NCI-H69 (cell line): Measurements from ENCODE around the gene ZNF362.
"Not testable (repeated sequence)": the region's sequence is repeated elsewhere in the genome, so short reads cannot be mapped to it uniquely, and the experiment has no call there.

Experiments used
- DNase-seq: peaks from one replicate; lab custom pipeline; 2025; lab: John Stamatoyannopoulos, UW

Gene ZNF362

DNA sequence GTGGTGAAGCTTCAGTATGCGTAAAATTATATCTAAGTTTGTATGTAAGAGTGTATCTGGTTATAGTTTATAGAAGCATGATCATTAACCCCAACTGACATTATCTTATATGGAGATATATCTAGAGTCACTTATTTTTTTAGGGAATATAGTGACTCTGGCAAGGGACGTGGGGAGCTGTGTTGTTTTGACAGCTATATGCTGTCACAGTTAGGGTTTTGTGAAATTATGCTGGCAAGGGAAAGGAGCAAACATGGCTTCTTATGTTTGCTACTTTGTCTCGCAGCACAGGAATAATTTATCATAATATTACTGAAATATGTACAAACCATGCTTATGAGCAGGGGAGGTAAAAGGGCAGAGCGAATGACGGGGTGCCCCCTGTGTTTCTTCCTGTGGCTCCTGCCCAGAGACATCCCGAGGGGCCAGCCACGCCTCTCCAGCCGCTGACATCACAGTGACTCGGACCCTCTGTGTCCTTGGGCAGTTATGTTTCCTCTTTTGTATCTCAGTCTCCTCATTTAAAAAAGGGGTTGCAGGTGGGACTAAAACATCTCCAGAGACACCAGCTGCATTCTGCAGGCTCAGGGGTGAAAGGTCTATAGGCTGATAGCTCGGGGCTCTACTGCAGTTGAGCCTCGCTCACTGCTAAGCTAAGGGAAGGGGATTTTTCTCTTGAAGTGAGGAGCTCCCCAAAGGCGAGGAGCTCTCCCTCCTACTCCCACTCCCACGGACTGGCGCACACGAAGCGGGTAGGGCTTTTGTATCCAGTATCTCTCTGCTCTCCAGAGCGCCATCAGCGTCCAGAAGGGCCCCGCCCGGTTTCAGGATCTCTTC lies 49.7 kb downstream of the ZNF362 start:
- DNase-seq: no peak

DNA sequence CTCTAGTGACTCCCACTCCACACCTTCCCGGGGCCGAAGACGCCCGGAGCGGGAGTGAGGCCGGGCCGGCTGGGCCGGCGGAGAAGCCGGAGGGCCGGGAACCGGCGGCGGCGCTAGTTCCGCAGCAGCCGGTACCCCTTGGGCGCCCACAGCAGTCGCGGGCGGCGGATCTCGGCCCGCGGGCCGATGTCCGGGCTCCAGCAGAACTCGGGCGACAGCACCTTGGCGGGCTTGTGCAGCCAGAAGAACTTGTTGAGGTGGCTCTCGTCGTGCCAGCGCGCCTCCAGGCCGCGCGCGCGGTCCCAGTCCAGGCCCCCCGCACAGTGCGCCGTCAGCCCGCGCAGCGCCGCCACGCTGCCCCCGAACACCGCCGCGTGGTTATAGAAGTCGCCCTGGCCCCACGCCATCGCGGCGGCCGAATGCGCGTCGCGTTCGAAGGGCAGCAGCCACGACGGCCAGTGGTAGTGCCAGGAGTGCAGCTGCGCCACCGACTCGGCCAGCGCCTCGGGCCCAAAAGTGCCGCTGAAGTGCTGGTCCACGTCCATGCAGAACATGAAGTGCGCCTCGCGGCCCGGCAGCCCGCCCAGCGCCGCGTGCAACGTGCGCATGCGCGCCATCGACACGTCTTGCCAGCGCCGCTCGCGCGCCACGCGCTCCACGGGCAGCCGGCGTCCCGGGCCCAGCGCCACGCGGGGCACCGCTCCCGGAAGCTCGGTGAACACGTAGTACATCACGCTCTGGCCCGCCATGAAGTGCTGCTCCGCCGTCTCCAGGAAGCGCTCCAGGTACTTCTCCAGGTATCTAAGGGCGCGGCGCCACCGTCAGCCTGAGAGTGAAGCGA lies 50.6 kb downstream of the ZNF362 start:
- DNase-seq: no peak

DNA sequence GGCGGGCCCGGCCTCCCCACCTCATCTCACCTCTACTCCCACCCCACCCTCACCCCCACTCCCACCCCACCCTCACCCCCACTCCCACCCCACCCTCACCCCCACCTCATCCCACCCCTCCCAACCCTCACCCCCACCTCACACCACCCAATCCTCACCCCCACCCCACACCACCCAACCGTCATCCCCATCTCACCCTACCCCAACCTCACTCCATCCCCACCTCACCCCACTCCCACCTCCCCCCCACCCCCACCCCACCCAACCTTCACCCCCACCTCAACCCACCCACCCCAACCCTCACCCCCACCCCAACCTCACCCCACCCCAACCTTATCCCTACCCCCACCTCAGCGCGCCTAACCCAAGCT lies 51.2 kb downstream of the ZNF362 start:
- no peak for DNase-seq

DNA sequence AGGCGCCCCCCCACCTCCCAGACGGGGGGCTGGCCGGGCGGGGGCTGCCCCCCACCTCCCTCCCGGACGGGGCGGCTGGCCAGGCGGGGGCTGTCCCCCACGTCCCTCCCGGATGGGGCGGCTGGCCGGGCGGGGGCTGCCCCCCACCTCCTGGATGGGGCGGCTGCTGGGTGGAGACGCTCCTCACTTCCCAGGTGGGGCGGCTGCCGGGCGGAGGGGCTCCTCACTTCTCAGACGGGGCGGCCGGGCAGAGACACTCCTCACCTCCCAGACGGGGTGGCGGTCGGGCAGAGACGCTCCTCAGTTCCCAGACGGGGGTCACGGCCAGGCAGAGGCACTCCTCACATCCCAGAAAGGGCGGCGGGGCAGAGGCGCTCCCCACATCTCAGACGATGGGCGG lies 53.1 kb downstream of the ZNF362 start:
- DNase-seq: not testable (repeated sequence)

DNA sequence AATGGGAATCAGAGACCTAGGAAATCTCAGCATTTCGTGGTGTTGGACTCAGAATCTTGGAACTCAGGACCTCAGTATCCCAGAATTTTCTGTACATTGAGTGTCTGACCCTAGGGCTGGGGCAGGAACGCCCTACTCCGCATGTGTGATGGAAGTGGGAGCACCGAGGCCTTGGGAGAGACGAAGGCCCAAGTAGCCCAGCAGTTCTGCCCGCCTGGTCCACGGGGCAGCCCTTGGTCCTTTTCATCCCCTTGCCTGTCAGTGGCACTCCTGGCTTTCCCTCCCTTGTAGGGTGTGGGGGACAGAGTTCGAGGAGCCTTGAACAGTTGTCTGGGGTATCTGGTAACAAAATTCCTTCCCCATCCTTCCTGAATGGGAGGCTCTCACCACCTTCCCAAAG lies 54.4 kb downstream of the ZNF362 start:
- no peak for DNase-seq

DNA sequence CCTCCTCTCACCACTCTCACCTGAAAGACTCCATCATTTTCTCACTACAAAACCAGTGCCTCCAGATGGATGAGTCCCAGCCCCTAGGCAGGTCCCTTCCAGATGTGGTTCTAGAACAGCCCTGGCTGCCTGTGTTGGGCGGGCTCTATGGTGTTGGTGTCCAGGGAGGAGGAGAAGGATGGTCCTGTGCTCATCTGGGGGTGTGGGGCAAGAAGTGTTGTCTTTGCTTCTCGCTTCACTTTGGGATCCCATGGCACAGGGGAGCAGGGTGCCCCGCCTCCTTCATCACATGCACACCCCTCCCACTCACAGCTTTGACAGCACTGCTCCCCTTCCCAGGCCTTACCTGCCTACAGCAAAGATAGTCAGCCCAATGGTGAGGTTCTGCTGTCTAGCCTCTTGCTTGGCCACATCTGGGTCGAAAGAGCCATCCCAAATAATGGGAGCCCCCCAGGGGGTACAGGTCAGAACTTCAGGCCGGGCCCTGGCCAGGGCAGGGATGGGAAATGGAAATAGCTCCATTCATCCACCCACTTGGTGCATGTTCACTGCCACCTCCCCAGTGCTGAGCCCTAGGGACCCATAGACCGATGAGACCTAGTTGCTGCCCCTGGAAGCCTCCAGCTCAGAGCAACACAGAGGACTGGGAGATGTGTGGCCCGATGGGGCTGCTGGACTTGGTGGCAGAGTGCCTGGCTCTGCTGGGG lies 55.6 kb downstream of the ZNF362 start:
- DNase-seq: no peak

DNA sequence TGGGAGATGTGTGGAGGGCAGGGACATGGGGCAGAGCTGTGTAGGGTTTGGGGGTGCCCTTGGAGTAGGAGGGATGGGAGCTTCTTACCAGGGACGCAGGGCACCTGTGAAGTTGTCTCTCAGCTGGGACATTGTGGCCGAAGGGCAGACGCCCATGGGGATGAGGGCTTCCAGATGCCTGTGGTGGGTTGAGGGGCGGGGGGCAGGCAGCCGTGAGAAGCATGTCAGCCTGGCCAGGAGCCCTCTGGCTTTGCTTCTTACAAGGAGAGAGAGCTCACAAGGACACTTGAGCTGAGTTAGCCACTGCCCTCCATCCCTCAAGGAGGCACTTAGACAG lies 56.1 kb downstream of the ZNF362 start:
- no peak for DNase-seq

DNA sequence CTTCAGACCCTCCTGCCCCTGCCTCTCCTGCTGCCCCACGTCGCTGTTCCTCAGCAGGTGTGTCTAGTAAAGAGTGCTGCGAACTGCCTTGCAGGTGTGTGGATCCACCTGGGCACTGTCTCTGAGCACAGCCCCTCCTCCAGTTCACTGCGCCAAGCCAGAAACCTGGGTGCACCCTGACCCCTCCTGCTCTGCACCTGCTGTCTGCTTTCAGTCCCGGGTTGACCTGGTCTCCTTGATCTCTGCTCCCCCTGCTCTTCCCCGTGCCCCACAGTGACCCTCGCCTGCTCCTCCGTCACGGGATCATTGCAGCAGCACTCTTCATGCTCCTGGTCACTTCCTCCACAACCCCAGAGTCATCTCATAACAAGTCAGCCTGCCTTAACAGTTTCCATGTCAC lies 58.1 kb downstream of the ZNF362 start:
- no peak for DNase-seq

DNA sequence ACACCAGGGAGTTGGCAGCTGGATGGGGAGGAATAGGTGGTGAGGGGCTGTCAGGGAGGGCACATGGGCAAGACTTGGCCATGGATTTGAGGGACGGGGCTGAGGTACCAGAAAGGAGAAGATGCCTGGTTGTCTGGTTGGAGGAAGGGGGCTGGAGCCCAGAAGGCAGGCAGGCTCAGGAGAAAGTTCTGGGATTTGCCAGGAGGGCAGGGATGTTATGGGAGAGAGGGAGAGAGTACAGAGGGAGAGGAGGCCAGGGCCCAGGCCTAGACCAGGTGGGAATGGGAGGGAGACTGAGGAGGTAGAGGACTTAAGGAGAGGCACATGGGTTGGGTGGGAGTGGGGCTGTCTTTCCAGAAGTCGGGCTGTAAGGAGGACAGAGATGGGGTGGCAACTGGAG lies 60.3 kb downstream of the ZNF362 start:
- DNase-seq: no peak

DNA sequence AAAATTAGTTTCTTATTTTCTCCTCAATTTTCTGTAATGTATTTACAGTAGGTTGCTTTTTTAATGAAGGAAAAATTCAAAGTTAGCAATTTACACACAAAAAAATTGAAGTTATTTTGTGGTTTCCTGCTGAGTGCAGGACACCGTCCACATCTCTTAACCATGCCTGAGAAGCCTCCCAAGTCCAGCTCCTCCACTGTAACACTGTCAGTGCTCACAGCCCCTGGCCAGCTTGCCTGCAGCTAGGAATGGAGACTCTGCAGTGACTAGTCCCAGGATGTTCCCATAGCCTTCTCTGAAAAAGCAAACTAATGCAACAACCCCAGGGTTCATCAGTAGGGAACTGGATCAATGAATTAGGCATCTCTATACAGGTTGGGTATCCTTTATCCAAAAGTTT lies 61.1 kb downstream of the ZNF362 start:
- DNase-seq: no peak

DNA sequence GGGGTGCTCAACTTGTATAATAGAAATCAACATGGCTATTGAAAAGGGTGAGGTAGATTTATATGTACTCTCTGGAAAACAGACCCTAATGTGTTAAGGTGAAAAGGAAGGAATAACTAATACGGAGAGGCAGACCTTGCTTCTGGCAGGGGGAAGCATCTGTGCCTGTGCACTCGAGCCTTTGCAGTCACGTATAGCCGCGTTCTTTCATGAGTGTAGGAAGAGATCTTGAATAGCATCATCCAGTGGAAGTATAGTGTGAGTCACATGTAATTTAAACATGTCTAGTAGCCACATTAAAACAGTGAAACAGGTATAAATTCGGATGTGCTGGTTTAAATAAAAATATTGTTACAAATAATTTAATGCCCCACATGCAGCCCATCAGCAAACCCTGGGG lies 61.7 kb downstream of the ZNF362 start:
- no peak for DNase-seq

DNA sequence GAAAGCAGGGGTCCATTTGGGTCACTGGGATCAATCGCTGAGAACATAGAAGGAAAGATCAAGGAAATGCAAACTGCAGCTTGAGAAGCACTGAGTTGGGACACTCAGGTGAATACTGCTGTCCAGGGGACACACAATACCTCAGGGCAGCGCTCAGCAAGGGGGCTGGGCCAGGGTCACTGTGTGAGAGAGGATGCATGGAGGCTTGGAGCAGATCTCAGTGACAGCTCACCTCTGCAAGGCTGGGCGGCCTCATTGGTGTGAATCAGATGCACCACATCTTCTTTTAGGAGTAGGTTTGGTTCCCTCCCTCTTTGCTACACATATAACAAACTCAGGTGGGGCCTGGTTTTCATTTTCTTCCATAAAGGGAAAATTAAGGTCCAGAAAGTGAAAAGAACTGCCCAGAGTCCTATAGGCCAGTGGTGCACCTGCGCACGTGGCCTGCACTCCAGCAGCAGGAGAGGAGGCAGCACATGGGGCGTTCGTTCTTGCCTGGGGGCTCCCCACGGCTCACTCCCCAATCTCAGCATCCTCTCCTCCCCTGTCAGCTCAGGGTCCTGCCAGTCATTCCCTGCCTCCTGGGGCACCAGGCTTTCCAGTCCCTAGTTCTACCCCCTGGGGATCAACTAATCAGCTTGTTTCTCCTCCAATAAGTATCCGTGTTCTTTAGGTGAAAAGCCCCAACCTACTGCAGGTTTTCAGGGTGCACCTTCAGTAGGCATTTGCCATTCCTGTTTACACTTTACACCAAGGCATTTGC lies 63.1 kb downstream of the ZNF362 start:
- DNase-seq: no peak

DNA sequence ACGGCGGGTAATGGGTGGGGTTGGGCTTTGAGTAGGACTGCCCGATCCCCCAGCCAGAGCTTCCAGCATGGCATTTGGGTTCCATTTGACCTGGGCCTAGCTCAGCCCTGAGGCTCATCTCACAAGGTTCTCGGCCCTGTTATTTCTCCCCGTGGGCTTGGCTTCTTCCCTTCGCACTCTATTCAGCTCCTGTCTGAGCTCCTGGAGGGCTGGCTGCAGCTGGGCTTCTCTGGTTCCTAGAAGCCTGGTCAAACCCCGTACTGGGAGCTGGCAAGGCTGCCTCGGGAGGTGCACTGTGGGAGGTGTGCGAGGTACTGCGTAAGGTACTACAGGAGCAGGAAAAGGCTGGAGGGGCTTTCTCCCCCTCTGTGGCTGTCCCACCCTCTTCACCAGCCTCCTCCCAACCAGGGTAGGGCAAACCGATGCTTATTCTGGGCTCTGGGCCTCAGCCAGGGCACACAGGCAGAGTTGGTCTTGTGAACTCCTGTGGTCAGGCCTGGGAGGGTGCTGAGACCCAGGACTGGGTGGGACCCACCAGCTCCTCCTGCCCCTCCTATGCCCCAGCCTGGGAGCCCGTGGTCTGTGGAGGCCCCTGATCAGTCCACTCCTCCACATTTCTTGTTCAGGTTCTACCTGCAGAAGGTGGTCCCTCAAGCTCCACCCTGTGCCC lies 63.8 kb downstream of the ZNF362 start:
- no peak for DNase-seq

DNA sequence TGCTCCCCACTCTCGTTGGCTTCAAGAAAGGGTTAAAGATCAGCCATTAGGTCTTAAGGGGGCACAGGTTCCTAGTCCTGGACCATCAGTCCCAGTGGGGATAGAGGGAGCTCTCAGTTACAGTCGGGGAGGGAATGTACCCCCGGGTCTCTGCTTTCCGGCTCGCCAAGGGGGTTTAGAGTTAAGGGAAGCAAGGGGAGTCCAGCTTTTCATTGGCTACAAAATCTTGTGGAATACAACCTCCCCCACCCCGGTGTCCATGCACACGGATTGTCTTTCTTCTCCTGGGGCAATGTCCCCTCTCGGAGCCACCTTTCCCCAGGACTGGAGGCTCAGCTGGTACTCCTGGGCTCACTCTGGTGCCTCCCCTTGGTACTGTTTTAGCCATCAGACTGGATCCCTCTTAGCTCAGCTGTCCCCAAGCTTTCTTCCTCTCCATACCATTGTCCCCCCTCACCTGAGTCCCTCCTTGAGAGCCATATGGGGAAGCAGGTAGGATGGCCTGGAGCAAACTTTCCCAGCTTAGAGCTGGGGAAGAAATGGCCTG lies 64.4 kb downstream of the ZNF362 start, which contains the start of gene A3GALT2:
A3GALT2 (minus strand) TSS at position 480 of the 547 bp plus-strand sequence; CDS start at position 480, 0 bp downstream.
- DNase-seq: no peak

DNA sequence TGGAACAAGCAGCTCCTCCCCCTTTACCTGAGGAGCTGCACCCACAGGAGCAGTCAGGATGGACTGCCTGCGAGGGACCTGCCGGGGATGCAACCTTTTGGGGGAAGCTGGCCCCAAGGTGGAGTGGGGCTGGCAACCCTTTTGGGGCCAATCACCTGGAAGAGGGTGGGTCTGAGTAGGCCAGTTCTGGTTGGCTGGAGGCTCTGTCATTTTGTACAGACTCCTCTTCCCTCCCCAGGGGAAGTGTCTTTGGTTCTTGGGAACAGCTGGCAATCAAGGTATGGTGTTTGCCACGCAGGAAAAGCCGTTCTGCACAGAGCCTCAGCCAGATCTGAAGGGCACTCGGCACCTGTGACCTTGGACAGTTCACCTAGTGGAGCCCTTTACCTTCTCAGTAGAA lies 64.9 kb downstream of the ZNF362 start:
- peak; percentile 2 for DNase-seq

DNA sequence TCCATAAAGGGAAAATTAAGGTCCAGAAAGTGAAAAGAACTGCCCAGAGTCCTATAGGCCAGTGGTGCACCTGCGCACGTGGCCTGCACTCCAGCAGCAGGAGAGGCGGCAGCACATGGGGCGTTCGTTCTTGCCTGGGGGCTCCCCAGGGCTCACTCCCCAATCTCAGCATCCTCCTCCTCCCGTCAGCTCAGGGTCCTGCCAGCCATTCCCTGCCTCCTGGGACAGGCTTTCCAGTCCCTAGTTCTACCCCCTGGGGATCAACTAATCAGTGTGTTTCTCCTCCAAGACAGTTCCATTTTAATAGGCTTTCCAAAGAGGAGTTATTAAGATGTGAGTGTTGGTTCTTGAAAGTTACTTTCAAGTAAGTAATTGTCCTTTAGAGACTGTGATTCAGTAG lies 65.8 kb downstream of the ZNF362 start:
- DNase-seq: no peak

DNA sequence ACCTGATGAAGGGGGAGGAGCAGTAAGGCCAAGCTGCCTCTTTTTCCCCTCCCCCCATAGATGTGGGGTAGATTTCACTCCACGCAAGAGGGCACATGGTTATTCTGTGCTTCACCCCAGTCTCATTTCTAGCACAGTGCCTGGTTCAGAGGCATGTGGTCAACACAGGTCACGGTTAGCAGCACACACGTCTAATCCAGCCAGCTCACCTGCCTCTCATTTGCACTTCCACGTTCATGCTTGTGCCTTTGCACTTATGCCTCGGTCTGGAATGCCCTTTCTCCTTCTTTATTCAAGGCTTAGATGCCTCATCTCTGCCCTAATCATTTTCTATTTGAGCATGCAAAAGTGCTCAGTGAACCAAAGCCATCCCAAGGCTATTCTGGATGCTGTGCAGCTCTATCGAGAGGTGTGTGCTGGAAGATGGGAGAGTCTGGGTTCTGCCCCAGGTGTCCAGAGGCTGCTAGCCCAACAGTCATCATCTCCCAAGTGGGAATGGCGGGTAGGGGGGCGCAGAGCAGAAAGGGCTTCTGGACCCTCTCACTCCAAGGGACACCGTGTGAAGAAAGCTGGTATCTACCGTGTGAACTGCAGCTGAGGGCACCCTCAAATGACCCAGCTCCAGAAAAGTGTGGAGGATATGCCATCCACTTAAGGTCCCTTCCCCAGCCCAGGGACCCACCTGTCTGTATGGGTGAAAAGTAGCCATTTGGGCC lies 66.7 kb downstream of the ZNF362 start:
- DNase-seq: no peak

DNA sequence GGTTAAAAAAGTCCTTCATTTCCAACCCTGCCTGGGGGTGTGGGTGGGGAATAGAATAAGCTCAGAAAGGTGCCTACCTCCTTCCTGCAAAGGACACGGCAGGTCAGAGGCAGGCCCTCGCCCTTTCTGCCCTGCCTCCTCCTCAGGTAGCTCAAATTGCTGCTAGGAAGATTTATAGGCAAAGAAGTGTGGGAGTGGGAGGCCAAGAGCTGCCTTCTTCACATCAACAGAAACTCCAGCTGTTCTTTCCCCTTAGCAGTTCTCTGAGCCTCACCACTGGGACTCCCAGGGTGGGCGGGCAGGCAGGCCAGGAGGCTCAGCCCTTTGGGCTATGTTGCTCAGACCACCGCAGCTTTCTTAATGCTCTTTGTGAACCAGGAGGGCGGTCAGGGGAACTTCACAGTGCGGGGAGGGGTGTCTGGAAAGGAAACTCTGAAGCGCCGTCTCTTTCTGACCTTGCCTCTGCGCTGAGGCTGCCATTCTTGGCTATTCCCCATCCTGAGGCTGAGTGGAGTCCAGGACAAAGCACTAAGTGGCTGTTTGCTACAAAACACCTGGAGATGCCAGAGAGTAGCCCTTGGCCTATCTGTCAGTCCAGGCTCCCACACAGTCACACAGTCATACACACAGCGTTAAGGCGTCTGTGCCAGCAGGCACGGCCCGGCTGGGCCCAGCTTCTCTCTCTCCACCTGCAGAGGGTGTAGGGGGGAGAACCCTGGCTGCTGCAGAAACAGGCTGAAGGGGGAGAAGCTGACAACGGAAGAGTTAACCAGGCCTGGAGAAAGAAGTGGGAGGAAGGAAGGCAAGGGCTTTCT lies 67.6 kb downstream of the ZNF362 start:
- DNase-seq: no peak
